GM19043 (cell line): ENCODE results near the gene NPHS1.

Experiments used
- ATAC-seq: cut with Tn5 transposase; IDR thresholded peaks from one replicate; pipeline ENCODE4 v1.9.1; 2021; ENCODE audit warnings: low read depth; ENCODE audit not compliant: unreplicated experiment

The NPHS1 gene

DNA sequence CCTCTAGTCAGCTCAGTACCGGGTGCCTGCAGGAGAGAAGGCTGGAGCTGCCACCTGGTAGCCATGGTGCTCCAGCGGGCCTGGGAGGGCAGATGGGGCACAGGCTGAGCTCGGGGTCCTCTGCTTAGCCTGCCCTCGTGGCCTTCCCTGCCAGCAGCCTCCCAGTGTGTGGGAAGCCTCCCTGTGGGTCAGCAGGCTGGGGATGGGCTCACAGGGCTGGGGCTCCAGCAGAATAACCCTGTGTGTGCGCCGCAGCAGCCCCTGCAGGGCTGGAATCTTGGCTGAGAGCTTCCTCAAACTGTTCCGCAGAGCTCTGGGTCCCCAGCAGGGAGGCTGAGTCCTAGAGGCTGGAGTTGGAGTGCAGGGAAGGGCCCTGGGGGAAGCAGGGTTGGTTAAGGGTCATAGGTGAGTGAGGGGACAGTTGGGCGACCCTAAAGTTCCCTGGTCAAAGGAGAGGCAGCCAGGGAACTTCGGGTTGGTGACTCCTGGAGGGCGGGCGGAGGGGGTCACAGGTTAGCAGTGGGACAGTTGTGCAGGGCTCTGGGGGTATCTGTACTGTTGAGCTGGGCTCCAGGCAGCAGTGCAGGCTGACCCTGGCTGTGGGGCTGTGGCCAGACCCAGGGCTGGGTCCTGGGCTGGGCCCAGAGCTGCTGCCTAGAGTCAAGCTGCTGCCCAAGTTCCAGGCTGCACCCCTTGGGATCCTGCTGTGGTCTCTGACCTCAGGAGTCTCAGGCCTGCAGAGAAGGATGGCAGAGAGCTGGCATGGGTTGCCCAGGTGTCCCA, 62.9 kb downstream of the NPHS1 start:
- no peak for ATAC-seq

DNA sequence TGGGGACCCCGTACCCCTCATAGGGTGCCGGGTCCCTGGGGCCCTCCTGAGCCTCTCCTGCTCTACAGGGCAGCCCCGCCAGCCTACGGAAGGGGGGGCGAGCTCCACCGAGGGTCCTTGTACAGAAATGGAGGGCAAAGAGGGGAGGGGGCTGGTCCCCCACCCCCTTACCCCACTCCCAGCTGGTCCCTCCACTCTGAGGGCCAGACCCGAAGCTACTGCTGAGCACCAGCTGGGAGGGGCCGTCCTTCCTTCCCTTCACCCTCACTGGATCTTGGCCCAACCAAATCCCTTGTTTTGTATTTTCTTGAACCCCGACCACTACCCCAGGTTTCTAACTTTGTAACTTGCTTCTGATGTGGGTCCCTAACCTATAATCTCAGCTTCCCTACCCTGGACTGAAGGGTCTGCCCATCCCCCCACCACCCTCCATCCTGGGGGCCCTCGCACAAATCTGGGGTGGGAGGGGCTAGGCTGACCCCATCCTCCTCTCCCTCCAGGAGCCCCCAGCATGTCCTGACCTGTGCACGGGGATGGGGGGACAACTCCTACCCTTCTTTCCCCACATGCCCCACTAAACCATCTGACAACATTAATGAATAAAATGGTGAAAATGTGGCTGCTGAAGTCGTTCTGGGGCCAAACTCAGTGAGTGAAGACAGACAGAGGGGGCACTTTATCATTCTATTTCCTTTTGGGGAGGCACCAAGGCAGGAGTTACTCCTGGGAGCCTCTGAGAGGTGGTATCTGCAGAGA, 63.9 kb downstream of the NPHS1 start:
- ATAC-seq: no peak

DNA sequence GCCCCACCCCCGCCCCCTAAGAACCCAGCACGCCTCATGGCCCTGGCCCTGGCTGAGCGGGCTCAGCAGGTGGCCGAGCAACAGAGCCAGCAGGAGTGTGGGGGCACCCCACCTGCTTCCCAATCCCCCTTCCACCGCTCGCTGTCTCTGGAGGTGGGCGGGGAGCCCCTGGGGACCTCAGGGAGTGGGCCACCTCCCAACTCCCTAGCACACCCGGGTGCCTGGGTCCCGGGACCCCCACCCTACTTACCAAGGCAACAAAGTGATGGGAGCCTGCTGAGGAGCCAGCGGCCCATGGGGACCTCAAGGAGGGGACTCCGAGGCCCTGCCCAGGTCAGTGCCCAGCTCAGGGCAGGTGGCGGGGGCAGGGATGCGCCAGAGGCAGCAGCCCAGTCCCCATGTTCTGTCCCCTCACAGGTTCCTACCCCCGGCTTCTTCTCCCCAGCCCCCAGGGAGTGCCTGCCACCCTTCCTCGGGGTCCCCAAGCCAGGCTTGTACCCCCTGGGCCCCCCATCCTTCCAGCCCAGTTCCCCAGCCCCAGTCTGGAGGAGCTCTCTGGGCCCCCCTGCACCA, 65.0 kb downstream of the NPHS1 start:
- no peak for ATAC-seq

DNA sequence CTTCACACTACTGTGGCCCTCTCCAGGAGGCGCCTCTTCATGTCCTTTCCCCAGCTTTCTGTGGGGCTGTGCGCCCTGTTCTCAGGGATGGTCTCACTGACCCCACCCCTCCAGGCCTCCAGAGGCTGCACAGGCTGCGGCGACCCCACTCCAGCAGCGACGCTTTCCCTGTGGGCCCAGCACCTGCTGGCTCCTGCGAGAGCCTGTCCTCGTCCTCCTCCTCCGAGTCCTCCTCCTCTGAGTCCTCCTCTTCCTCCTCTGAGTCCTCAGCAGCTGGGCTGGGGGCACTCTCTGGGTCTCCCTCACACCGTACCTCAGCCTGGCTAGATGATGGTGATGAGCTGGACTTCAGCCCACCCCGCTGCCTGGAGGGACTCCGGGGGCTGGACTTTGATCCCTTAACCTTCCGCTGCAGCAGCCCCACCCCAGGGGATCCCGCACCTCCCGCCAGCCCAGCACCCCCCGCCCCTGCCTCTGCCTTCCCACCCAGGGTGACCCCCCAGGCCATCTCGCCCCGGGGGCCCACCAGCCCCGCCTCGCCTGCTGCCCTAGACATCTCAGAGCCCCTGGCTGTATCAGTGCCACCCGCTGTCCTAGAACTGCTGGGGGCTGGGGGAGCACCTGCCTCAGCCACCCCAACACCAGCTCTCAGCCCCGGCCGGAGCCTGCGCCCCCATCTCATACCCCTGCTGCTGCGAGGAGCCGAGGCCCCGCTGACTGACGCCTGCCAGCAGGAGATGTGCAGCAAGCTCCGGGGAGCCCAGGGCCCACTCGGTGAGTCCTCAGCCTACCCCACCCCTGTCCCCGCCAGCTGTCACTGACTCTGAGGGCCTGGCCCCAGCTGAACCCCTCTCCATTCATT, 65.8 kb downstream of the NPHS1 start:
- ATAC-seq: no peak

DNA sequence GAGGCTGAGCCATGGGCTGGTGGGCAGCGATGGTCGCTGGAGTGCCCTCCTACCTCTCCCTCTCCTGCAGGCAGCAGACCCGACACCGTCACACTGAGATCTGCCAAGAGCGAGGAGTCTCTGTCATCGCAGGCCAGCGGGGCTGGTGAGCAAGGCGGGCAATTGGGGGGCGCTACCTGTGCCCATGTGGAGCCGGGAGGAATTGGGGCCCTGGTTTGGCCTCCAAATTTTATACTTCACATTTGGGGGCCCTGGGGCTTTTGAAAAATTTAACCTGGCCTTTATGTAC, 67.0 kb downstream of the NPHS1 start:
- ATAC-seq: no peak

DNA sequence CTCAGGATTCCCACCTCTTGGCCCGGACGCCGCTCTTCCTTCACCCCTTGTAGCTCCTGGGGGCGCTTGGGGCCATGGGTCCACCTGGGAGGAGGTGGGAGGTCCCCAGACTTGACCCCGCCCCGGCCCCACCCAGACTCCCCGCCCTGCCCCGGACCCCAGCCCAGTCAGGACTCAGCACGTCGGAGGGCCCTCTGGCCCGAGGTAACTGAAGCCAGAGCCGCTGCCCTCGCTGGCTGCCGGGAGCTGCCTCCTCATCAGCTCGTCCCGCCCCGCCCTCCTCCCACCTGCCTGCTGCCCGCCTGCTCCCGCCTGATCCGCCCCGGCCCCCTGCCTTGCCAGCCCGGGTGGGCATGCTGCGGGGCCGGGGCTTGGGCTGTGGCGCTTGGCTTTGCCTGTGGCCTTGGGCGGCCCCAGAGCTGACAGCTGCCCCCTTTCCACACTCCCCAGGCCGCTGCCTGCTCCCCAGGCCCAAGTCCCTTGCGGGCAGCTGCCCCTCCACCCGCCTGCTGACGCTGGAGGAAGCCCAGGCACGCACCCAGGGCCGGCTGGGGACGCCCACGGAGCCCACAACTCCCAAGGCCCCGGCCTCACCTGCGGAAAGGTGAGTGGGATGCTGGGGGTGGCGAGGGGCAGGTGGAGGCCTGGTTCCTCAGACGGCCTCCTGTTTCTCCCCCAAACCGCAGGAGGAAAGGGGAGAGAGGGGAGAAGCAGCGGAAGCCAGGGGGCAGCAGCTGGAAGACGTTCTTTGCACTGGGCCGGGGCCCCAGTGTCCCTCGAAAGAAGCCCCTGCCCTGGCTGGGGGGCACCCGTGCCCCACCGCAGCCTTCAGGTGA, 67.6 kb downstream of the NPHS1 start:
- no peak for ATAC-seq

DNA sequence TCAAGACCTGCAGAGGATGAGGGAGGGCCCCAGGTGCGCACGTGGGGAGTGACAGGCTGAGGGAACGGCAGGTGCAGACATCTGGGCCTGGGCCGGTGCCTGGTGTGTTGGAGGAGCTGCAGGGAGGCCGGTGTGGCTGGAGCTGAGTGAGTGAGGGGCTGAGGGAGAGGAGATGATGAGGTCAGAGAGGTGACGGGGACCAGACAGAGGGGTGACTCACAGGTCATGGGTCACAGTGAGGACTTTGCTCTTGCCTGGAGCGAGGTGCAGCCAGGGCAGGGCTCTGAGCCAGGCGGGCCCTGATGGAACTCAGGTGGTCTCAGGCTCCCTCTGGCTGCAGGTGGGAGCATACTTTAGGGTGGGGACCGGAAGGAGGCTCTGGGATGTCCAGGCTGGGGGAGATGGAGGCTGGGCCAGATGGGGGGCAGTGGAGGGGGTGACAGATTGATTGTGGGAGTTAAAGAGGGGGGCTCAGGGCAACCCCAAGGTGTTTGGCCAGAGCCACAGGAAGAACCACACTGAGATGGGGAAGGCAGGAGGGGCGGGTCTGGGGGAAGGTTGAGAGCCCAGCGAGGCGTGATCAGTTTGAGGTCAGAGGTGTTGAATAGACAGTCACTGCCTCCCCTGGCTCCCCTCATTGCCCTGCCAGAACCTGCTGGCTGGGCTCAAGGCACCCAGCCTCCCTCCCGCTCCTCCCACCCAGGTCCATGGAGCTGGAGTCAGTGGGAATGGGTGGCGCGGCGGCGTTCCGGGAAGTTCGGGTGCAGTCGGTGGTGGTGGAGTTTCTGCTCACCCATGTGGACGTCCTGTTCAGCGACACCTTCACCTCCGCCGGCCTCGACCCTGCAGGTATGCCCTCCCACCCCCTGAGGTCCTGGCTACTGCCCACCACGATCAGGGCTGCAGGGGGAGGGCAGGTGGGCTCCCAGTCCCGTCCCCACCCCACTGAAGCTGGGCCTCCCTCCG, 68.6 kb downstream of the NPHS1 start:
- ATAC-seq: no peak

DNA sequence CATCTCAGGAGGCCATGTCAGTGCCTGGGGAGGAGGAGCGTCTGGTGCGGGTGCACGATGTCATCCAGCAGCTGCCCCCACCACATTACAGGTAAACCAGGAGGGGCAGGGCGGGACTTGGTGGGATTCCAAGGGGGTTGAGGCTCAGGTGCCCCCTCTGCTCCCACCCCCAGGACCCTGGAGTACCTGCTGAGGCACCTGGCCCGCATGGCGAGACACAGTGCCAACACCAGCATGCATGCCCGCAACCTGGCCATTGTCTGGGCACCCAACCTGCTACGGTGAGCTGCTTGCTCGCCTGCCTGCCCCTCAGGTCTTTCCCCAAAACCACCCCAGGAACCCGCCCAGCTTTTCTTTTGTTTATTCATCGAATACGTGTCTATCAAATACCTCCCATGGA, 69.7 kb downstream of the NPHS1 start:
- ATAC-seq: no peak

DNA sequence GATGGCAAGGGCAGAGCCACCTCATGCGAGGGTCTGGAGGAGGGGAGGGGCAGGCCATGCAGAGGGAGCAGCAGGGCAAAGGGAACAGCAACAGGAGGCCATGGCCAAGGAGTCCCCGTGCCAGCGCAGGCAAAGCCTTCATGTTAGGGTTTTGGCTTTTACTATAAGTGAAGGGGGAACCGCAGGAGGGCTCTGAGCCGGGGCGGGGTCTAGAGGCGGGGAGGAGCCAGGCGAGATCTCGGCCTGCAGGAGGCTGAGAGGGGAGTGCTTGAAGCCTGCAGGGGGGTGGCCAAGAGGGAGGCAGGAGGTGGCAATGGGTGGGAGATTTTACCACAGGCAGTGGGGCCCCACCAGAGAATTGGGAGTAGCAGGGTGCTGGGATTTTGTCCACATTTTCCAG, 70.7 kb downstream of the NPHS1 start:
- ATAC-seq: no peak

DNA sequence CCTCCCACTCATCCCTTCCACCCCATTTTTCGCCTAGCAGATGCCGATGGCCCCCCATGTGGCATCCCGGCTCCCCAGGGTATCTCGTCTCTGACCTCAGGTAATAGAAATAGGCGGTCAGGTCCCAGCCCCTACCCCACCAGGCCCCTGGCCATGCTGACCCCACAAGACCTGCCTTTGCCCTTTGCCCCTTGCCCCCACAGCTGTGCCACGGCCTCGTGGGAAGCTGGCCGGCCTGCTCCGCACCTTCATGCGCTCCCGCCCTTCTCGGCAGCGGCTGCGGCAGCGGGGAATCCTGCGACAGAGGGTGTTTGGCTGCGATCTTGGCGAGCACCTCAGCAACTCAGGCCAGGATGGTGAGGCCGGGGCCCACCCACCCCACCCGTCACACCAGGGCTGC, 71.6 kb downstream of the NPHS1 start:
- no peak for ATAC-seq

DNA sequence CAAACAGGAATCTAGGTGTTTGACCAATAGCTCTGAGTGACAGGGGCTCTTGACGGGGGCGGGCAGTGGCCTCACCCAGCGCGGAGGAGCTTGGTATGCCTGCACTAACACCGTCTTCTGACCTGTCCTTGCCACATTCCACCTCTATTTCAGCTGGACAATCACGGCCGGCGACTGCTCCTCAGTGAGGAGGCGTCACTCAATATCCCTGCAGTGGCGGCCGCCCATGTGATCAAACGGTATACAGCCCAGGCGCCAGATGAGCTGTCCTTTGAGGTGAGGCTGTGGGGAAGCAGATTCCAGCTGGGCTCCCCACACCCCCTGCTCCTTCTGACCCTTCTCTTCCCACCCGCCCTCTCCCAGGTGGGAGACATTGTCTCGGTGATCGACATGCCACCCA, 72.2 kb downstream of the NPHS1 start:
- no peak for ATAC-seq

DNA sequence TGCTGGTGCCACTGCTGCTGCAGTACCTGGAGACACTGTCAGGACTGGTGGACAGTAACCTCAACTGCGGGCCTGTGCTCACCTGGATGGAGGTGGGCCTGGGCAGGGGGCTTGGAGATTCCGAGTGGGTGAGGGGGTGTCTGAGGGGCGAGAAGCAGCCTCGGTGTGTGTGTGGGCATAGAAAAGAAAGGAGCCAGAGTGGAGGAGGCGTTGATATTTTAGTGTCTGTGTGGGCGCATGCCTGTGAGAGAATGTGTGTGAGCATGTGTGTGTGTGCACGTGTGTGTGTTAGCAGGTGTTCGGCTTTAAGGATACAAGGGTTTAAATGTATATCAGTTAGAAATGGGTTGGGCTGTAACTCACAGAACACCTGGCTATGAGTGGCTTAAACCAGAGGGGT, 73.3 kb downstream of the NPHS1 start:
- ATAC-seq: no peak

DNA sequence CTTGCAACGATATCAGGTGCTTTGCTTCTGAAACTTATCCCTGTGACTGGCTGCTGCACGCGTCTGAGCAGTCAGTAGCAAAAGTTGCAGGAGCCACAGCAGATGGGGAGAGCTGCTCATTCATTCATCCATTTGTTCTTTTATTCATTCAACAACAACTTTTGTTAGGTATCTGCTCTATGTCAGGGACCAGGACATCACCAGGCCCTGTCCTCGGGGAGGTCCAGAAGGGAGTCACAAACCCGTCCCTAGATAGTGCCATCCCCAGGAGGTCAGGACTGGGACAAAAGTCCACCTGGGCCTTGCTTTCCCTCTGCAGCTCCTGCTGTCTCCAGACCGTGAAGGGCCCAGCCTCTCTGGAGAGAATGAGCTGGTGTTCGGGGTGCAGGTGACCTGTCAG, 74.3 kb downstream of the NPHS1 start:
- ATAC-seq: no peak

DNA sequence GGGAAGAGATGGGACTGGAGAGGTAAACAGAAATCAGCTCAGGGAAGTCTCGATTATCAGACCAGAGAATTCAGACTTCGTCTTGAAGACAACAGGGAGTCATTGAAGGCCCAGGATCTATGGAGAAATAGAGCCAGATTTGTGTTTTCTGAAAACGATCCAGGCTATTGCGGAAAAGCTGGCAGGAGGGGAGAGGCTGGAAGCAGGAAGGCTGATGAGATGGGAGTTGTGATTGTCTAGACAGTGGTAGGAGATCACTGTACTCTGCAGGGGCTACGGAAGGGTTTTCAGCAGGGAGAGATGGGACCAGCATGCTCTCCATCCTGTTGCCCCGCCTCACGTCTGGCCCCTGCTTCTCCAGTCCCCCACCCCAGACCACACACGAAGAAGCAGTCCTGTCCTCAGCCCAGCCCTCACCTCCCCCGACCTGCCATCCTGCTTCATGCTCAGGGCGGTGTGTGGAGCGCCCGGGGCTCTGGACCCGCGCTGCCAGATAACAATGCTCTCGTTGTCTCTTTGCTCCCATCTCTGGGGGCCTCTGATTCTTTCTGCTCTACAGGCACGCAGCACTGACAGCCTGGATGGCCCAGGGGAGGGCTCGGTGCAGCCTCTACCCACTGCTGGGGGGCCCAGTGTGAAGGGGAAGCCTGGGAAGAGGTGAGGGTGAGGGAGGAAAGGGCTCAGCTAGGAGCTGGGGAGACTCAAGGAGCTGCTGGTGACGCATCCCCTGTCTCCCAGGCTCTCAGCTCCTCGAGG, 75.0 kb downstream of the NPHS1 start:
- ATAC-seq: no peak

DNA sequence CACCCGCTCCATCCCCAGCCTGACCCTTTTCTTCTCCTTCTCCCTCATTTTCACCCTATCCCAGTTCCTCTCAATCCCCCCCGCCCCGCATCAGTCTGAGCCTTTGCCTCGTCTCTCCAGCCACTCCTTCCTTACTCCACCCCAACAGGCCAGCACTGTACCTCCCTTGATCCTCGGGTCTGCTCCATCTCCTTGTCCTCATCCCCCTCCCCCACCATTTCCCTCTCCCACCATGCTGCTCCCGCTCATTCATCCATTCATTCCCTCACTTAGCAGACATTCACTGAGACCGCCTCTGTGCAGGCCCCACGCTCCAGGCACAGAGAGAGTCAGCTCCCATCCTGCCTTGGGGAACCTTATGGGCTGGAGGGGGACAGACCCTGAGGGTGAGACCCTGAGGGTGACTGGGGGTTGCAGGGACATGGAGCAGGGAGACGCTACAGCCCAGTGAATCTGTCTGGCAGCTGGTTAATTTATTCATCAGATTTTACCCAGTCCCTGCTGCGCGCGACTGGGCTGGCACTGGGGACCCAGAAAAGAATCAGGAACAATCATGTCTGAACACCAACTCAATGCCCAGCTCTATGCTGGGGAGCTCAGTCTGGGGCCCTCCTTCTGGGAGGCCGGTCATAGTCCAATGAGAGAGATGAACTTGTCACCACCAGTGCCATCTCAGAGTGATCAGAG, 76.1 kb downstream of the NPHS1 start:
- no peak for ATAC-seq
